HG02973 (cell line): ENCODE results near the gene NUSAP1.
A peak's percentile ranks its signal among the peaks of the same experiment; 100 is the strongest.
"Not testable (repeated sequence)": the region's sequence is repeated elsewhere in the genome, so short reads cannot be mapped to it uniquely, and the experiment has no call there.

Source experiments
- ATAC-seq: cut with Tn5 transposase; IDR thresholded peaks from one replicate; pipeline ENCODE4 v1.9.1; 2021; ENCODE audit warnings: moderate library complexity; ENCODE audit not compliant: unreplicated experiment

Gene NUSAP1

GRCh38 chr15:41408234-41408641 is 75.6 kb downstream of the NUSAP1 start:
- no peak for ATAC-seq

- no peak for ATAC-seq
These were observed 78.3 kb downstream of the NUSAP1 start for GRCh38 chr15:41411031-41411430.

- ATAC-seq: no peak
These were observed 78.8 kb downstream of the NUSAP1 start for GRCh38 chr15:41411441-41411840.

GRCh38 chr15:41416128-41416741 is 83.6 kb downstream of the NUSAP1 start:
- no peak for ATAC-seq

- peak; percentile 68 for ATAC-seq
These were observed 84.2 kb downstream of the NUSAP1 start, which contains the start of gene RTF1 for GRCh38 chr15:41416742-41417417. Gene RTF1, plus strand, starts transcription at chr15:41417095. Its CDS starts 21 bp downstream, at chr15:41417116.

GRCh38 chr15:41417418-41418195 is 84.9 kb downstream of the NUSAP1 start:
- ATAC-seq: peak; percentile 39

- peak; percentile 71 for ATAC-seq
These were observed 91.4 kb downstream of the NUSAP1 start for GRCh38 chr15:41423979-41424659.

GRCh38 chr15:41424809-41425208 is 92.1 kb downstream of the NUSAP1 start:
- ATAC-seq: no peak

- ATAC-seq: not testable (repeated sequence)
These were observed 93.2 kb downstream of the NUSAP1 start for GRCh38 chr15:41425907-41426306.

GRCh38 chr15:41429003-41429890 is 96.6 kb downstream of the NUSAP1 start:
- ATAC-seq: peak; percentile 79
